ENCODE data around the gene SPATA45.

GRCh38 chr1:212791676-212792395, 55.6 kb downstream of the SPATA45 start, which contains the start of the genes NSL1 and TATDN3:
- peak; percentile 36; the same call in 1 of the 2 replicates for TF ChIP-seq FOXM1 (IDR thresholded peaks at IDR 0.05; ENCODE audit: borderline replicate concordance)
- TF ChIP-seq PKNOX1 (IDR thresholded peaks at IDR 0.05): 0 out of 2 replicates have a peak, but pooled peaks have one; percentile 31
- TF ChIP-seq SUZ12 (IDR thresholded peaks at IDR 0.05): no peak
- peak; percentile 3; the same call in 1 of the 2 replicates for TF ChIP-seq L3MBTL2 (conservative IDR thresholded peaks at IDR 0.05)
- no peak for TF ChIP-seq SP1 (IDR thresholded peaks at IDR 0.05)
- TF ChIP-seq FOXA1 (IDR thresholded peaks at IDR 0.05): no peak
- no peak for TF ChIP-seq HDGF (IDR thresholded peaks at IDR 0.05; ENCODE audit: borderline replicate concordance)
